Measurements from ENCODE around the gene ATG10. TPM values are rescaled to one million over a fixed set of nuclear protein-coding genes. Genes with fewer than 3 reads are reported as not detected.

ATG10 gene
- total RNA-seq, 1 donor from 2014 or later: 4.3 TPM

DNA sequence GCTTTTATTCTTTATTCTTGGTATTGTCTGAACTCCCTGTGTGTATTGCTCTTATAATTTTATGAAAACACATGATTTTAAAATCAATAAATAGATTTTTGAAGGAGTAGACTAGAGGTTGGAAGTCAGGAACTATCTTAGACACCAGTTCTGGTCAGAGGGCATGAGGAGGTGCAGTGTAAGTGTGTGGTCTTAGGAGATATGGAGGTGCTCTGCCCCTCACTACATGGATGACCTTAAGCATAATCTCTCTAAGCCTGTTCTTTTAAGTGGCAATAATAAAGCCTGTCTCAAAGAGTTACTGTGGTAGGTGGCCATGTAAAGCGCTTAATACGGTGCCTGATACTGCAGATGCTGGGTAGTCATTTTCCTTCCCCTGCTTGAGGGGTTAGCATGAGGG is 272.3 kb downstream of the ATG10 start:
- no peak for FAIRE-seq
- no peak overlapping the region for H3K27ac Mint-ChIP-seq (ENCODE audit: unreplicated experiment)

DNA sequence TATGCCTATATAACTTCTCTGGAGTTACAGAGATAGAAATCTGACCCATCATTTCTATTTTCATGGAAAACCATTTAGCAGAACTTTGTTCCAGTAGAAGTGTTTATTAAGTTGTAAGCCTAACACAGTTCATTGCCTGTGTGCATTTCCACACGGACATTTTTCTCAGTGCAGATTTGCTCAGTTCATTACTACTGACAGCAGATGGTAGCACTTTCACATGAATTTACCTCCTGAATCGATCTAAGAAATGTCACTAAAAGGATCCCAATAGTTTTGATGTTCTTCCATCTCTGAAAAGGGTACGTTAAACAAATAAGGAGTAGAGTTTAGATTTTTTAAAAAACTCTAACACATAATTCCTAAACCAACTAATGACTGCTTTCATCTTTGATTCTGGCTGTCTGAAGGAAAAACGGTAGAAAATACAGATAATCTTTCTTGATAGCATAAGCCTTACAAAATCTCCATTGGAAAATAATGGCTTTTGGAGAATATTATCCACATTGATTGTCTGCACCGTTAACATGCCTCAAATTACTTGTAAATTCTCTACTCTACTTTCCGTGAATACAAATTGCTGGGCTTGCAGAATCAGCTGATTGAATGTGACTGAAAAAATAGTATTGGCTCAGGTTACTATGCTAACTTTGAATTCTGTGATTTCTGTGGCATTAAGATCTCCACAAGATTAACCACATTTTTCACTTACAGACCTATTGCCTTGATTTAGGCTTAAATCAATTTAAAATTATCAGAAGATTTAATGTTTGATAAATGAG is 273.2 kb downstream of the ATG10 start:
- Histone ChIP-seq H3K36me3 (ENCODE audit: insufficient read depth, low read length) (no peaks in the 10 kb centered on the region), H4K20me1 (ENCODE audit: insufficient read depth, low read length) (no peaks in the 10 kb centered on the region), H3K27me3 (ENCODE audit: insufficient read depth, low read length) (no peaks in the 10 kb centered on the region), H2AFZ (ENCODE audit: low read depth, low read length) (no peak overlapping the region), H3K4me2 (ENCODE audit: low read length) (no peak overlapping the region), H3K27ac (ENCODE audit: low read depth, low read length) (no peak overlapping the region), H3K79me2 (ENCODE audit: insufficient read depth, low read length) (no peaks in the 10 kb centered on the region), H3K9me3 (ENCODE audit: insufficient read depth, low read depth, low read length) (no peaks in the 10 kb centered on the region), H3K4me3 (ENCODE audit: insufficient read depth, low read depth, low read length) (no peak overlapping the region), H3K4me1 (ENCODE audit: insufficient read depth, low read length) (no peaks in the 10 kb centered on the region), H3K9ac (ENCODE audit: low read length) (no peak overlapping the region)
- no peaks in the 10 kb centered on the region for H3K27me3 Mint-ChIP-seq (ENCODE audit: low read depth, unreplicated experiment)
- H3K4me1 Mint-ChIP-seq (ENCODE audit: low read depth, unreplicated experiment): no peaks in the 10 kb centered on the region
- H3K27ac Mint-ChIP-seq (ENCODE audit: unreplicated experiment): no peak overlapping the region
- FAIRE-seq (peak; percentile 41), DNase-seq (ENCODE audit: low read depth) (no peak)
- H3K4me3 Mint-ChIP-seq (ENCODE audit: unreplicated experiment): no peak overlapping the region
- peaks cover 1% of the 10 kb centered on the region for H3K9me3 Mint-ChIP-seq (ENCODE audit: unreplicated experiment)
- TF ChIP-seq, protein P1, sequence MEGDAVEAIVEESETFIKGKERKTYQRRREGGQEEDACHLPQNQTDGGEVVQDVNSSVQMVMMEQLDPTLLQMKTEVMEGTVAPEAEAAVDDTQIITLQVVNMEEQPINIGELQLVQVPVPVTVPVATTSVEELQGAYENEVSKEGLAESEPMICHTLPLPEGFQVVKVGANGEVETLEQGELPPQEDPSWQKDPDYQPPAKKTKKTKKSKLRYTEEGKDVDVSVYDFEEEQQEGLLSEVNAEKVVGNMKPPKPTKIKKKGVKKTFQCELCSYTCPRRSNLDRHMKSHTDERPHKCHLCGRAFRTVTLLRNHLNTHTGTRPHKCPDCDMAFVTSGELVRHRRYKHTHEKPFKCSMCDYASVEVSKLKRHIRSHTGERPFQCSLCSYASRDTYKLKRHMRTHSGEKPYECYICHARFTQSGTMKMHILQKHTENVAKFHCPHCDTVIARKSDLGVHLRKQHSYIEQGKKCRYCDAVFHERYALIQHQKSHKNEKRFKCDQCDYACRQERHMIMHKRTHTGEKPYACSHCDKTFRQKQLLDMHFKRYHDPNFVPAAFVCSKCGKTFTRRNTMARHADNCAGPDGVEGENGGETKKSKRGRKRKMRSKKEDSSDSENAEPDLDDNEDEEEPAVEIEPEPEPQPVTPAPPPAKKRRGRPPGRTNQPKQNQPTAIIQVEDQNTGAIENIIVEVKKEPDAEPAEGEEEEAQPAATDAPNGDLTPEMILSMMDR (IDR thresholded peaks at IDR 0.05; ENCODE audit: insufficient read depth, low read depth, low read length): no peak
- TF ChIP-seq EZH2 (IDR thresholded peaks at IDR 0.05; ENCODE audit: insufficient read depth, low read length): no peak
- H3K36me3 Mint-ChIP-seq (ENCODE audit: low read depth, unreplicated experiment): peaks cover 1% of the 10 kb centered on the region

More for the DNA sequence above, 272.3 kb downstream of the ATG10 start:
- TF ChIP-seq, protein P1 (IDR thresholded peaks at IDR 0.05; ENCODE audit: insufficient read depth, low read depth, low read length): no peak
- no peak for TF ChIP-seq EZH2 (IDR thresholded peaks at IDR 0.05; ENCODE audit: insufficient read depth, low read length)
- H3K27me3 ChIP-seq (ENCODE audit: insufficient read depth, low read length): no peaks in the 10 kb centered on the region
- Mint-ChIP-seq H3K27me3 (ENCODE audit: low read depth, unreplicated experiment) (no peaks in the 10 kb centered on the region), H3K4me1 (ENCODE audit: low read depth, unreplicated experiment) (no peaks in the 10 kb centered on the region), H3K9me3 (ENCODE audit: unreplicated experiment) (peaks cover 1% of the 10 kb centered on the region), H3K4me3 (ENCODE audit: unreplicated experiment) (no peak overlapping the region), H3K36me3 (ENCODE audit: low read depth, unreplicated experiment) (peaks cover 1% of the 10 kb centered on the region)
- no peak overlapping the region for H3K4me2 ChIP-seq (ENCODE audit: low read length)
- no peak overlapping the region for H3K4me3 ChIP-seq (ENCODE audit: insufficient read depth, low read depth, low read length)
- H3K79me2 ChIP-seq (ENCODE audit: insufficient read depth, low read length): no peaks in the 10 kb centered on the region
- H3K36me3 ChIP-seq (ENCODE audit: insufficient read depth, low read length): no peaks in the 10 kb centered on the region
- DNase-seq (ENCODE audit: low read depth): no peak
- H3K9ac ChIP-seq (ENCODE audit: low read length): no peak overlapping the region
- no peaks in the 10 kb centered on the region for H4K20me1 ChIP-seq (ENCODE audit: insufficient read depth, low read length)
- H3K27ac ChIP-seq (ENCODE audit: low read depth, low read length): no peak overlapping the region
- no peak overlapping the region for H2AFZ ChIP-seq (ENCODE audit: low read depth, low read length)
- no peaks in the 10 kb centered on the region for H3K4me1 ChIP-seq (ENCODE audit: insufficient read depth, low read length)
- no peaks in the 10 kb centered on the region for H3K9me3 ChIP-seq (ENCODE audit: insufficient read depth, low read depth, low read length)

DNA sequence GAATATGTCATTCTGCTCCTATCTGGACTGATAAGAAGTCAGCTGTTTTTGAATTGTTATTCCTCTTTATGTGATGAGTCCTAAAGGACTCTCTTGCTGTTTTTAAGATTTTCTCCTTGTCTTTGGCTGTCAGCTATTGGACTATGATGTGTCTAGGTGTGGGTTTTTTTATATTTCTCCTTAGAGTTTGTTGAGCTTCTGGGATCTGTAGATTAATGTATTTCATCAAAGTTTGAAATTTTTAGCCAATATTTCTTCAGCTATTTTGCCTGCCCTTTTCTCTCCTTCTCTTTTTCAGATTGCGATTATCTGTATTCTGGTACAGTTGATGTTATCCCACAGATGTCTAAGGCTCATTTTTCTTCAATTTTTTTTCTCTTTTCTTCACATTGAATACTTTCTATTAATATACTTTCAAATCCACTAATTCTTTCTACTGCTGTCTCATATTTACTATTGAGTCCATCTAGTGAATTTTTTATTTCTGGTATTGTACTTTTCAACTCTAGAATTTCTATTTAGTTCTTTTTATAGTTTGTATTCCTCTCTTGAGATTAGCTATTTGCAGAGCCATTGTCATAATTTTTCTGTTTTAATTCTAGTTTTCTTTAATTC is 275.2 kb downstream of the ATG10 start:
- H3K4me3 Mint-ChIP-seq (ENCODE audit: unreplicated experiment): no peak overlapping the region
- no peak overlapping the region for H3K27ac Mint-ChIP-seq (ENCODE audit: unreplicated experiment)
- FAIRE-seq (no peak), DNase-seq (ENCODE audit: low read depth) (no peak)
- no peak overlapping the region for H3K4me3 ChIP-seq (ENCODE audit: insufficient read depth, low read depth, low read length)
- H3K9me3 ChIP-seq (ENCODE audit: insufficient read depth, low read depth, low read length): no peaks in the 10 kb centered on the region
- H3K36me3 Mint-ChIP-seq (ENCODE audit: low read depth, unreplicated experiment): peaks cover 4% of the 10 kb centered on the region
- no peaks in the 10 kb centered on the region for H3K27me3 Mint-ChIP-seq (ENCODE audit: low read depth, unreplicated experiment)
- H3K79me2 ChIP-seq (ENCODE audit: insufficient read depth, low read length): no peaks in the 10 kb centered on the region
- H3K27me3 ChIP-seq (ENCODE audit: insufficient read depth, low read length): no peaks in the 10 kb centered on the region
- no peak for TF ChIP-seq EZH2 (IDR thresholded peaks at IDR 0.05; ENCODE audit: insufficient read depth, low read length)
- TF ChIP-seq, protein P1 (IDR thresholded peaks at IDR 0.05; ENCODE audit: insufficient read depth, low read depth, low read length): no peak
- no peaks in the 10 kb centered on the region for H4K20me1 ChIP-seq (ENCODE audit: insufficient read depth, low read length)
- no peaks in the 10 kb centered on the region for H3K4me1 ChIP-seq (ENCODE audit: insufficient read depth, low read length)
- H3K27ac ChIP-seq (ENCODE audit: low read depth, low read length): no peak overlapping the region
- H3K36me3 ChIP-seq (ENCODE audit: insufficient read depth, low read length): no peaks in the 10 kb centered on the region
- H3K9ac ChIP-seq (ENCODE audit: low read length): no peak overlapping the region
- H3K4me1 Mint-ChIP-seq (ENCODE audit: low read depth, unreplicated experiment): no peaks in the 10 kb centered on the region
- H2AFZ ChIP-seq (ENCODE audit: low read depth, low read length): no peak overlapping the region
- no peak overlapping the region for H3K4me2 ChIP-seq (ENCODE audit: low read length)
- peaks cover 1% of the 10 kb centered on the region for H3K9me3 Mint-ChIP-seq (ENCODE audit: unreplicated experiment)

All from astrocyte (in vitro differentiated cells and primary cell).